SHP77 (cell line): Measurements from ENCODE around the gene RAD9B.
"Not testable (repeated sequence)": the region's sequence is repeated elsewhere in the genome, so short reads cannot be mapped to it uniquely, and the experiment has no call there.

ENCODE experiments used
- DNase-seq, 2 experiments: peaks; one replicate each; lab custom pipeline; 2025; lab: John Stamatoyannopoulos, UW

The RAD9B gene

GRCh38 chr12:110501752-110502738 lies at the start of gene RAD9B, which contains the start of gene VPS29:
Gene RAD9B, plus strand, starts transcription at chr12:110502331. Its CDS starts 7 bp downstream, at chr12:110502338.
Gene VPS29, minus strand, starts transcription at chr12:110502111. Its CDS starts 60 bp downstream, at chr12:110502051.
- peak; percentile 96 to 98 for DNase-seq

- DNase-seq: no peak
These were observed 48.4 kb upstream of the RAD9B start for GRCh38 chr12:110453569-110454296.

- no peak for DNase-seq
These were observed 43.4 kb upstream of the RAD9B start for GRCh38 chr12:110458756-110459155.

- DNase-seq: not testable (repeated sequence)
These were observed 40.9 kb upstream of the RAD9B start for GRCh38 chr12:110461189-110461588.

DNA sequence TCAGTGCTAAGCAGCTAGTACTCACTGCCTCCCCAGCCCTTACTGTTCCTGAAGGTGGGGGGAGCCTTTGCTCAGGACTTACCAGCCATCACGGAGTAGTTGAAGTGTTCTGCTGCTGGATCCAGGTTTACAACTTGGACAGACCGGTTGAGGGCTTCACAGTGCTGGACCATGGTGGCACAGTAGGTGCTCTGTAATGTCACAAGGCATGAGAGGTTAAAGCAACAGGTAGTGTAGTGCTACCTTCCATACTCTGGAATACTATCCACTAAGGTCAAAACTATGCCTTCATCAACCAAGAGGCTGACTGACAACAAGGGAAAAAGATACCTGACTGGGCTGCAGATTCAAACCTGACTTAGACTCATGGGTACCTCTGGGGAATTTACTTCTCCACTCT lies 37.1 kb upstream of the RAD9B start:
- DNase-seq: no peak

- DNase-seq: not testable (repeated sequence)
These were observed 36.4 kb upstream of the RAD9B start for GRCh38 chr12:110465765-110466164.

DNA sequence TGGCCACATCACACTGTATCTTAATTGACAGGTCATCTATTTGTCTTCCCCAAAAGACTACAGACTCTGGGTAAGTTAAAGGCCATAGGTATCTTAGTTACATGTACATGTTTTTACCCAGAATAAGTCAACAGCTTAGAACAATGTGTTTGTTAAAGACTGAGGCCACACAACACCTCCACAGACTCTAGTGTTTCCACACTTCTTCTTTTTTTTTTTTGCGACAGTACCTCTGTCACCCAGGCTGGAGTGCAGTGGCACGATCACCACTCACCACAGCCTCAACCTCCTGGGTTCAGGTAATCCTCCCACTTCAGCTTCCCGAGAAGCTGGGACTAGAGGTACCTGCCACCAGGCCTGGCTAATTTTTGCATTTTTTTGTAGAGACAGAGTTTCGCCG lies 35.3 kb upstream of the RAD9B start:
- no peak for DNase-seq

GRCh38 chr12:110467847-110468213 lies 34.3 kb upstream of the RAD9B start:
- DNase-seq: no peak

GRCh38 chr12:110468214-110469048 lies 33.7 kb upstream of the RAD9B start, which contains the start of the genes FAM216A and GPN3:
Gene FAM216A, plus strand, starts transcription at chr12:110468845. Its CDS starts 31 bp downstream, at chr12:110468876.
Gene GPN3, minus strand, starts transcription at chr12:110468257. Its CDS starts 54 bp downstream, at chr12:110468203.
- peak; percentile 96 to 97 for DNase-seq

DNA sequence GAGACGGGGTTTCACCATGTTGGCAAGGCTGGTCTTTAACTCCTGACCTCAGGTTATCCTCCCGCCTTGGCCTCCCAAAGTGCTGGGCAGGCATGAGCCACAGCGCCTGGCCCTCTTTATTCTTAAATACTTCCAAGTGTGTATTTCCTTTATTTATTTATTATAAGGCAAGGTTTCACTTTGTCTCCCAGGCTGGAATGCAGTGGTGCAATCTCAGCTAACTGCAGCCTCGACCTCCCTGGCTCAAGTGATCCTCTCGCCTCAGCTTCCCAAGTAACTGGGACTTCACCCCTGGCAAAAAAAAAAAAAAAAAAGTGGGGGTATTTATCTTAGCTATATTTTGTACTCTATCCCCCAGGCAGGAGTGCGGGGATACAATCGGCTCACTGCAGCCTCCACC lies 26.7 kb upstream of the RAD9B start:
- no peak for DNase-seq

GRCh38 chr12:110498984-110499706 lies 3.0 kb upstream of the RAD9B start:
- no peak for DNase-seq

DNA sequence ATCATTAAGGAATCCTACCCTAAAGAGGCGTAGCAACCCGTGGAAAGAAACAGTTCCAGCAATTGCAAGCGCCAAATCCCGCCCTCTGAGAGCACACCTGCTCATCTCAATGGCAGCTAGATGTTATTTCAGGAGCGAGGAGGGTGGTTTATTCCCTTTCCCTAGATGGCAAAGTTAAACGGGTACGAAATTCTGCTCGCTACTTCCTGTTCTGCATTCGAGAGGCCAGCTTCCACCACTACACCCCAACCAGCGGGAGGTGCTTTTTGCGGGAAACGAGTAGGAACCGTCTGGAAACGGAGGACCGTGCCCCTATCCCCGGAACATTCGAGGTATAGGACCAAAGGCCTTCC lies 756 bp upstream of the RAD9B start:
- peak in 1 of 2 experiments; percentile 19 for DNase-seq

GRCh38 chr12:110503432-110503831 lies 1.3 kb downstream of the RAD9B start:
- no peak for DNase-seq

GRCh38 chr12:110505332-110505731 lies 3.2 kb downstream of the RAD9B start:
- no peak for DNase-seq

- DNase-seq: no peak
These were observed 6.0 kb downstream of the RAD9B start for GRCh38 chr12:110508071-110508586.

DNA sequence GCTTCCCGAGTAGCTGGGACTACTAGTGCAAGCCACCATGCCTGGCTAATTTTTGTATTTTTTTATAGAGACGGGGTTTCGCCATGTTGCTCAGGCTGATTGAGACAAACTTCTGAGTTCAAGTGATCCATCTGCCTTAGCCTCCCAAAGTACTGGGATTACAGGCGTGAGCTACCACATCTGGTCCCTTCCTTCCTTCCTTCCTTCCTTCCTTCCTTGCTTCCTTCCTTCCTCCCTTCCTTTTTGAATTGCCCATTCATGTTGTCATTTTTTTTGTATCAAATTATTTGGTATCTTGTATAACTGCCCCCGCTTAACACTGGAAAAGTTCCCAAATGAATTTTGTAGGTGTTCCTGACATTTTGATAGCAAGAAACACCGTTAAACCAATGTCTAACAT lies 11.7 kb downstream of the RAD9B start:
- DNase-seq: no peak

DNA sequence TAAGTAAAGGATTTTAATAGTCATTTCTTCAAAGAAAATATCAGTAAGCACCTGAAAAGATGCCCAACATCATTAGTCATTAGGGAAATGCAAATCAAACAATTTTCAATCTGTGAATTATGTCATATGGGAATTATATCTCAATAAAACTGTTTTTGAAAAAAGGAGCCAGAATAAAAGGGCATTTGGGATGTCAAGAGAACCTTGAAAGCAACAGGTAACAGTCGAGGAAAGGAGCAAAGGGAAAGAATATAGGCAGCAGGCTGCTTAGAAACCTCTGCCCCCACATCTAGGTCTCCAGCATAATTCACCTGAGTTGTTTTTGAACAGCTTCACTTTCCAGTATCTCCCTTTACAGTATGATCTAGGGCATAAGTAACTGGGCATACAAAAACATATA lies 12.2 kb downstream of the RAD9B start:
- no peak for DNase-seq

DNA sequence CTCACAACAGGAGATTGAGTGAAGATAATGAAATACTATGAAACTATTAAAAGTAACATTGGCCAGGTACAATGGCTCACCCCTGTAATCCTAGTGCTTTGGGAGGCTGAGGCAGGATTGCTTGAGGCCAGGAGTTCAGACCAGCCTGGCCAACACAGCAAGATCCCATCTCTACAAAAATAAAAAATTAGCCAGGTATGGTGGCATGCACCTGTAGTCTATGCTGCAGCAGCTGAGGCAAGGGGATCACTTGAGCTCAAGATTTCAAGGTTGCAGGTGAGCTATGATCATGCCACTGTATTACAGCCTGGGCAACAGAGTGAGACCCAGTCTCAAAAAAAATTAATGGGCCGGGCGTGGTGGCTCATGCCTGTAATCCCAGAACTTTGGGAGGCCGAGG lies 14.9 kb downstream of the RAD9B start:
- DNase-seq: no peak

GRCh38 chr12:110518014-110518413 lies 15.9 kb downstream of the RAD9B start:
- DNase-seq: not testable (repeated sequence)

GRCh38 chr12:110520876-110521712 lies 19.0 kb downstream of the RAD9B start:
- DNase-seq: not testable (repeated sequence)
